Adipocyte (in vitro differentiated cells): ENCODE data around the gene CLIP3.

Experiments used
- DNase-seq: peaks from one replicate; pipeline ENCODE4 v3.0.0-alpha.2; 2015; ENCODE audit warnings: low read depth
- H3K27me3 ChIP-seq: replicated peaks from 2 replicates; pipeline ENCODE4 v1.7.0; 2013; ENCODE audit warnings: mild to moderate bottlenecking, low read length, moderate library complexity; ENCODE audit not compliant: control insufficient read depth, insufficient read depth
- H3K36me3 ChIP-seq: 2 replicates; pipeline ENCODE4 v1.7.0; 2013; ENCODE audit warnings: low read length, mild to moderate bottlenecking, moderate library complexity; ENCODE audit not compliant: control insufficient read depth, insufficient read depth, severe bottlenecking
- H3K4me1 ChIP-seq: 2 replicates; pipeline ENCODE4 v1.7.0; 2013; ENCODE audit warnings: mild to moderate bottlenecking, low read length, moderate library complexity; ENCODE audit not compliant: control insufficient read depth, insufficient read depth
- H3K4me3 ChIP-seq: 2 replicates; pipeline ENCODE4 v1.7.0; 2013; ENCODE audit warnings: mild to moderate bottlenecking, low read length, moderate library complexity
- H3K9ac ChIP-seq: 2 replicates; pipeline ENCODE4 v1.7.0; 2013; ENCODE audit warnings: mild to moderate bottlenecking, low read length, moderate library complexity
- H3K9me3 ChIP-seq: 2 replicates; pipeline ENCODE4 v1.7.0; 2013; ENCODE audit warnings: mild to moderate bottlenecking, low read length, moderate library complexity; ENCODE audit not compliant: control insufficient read depth

Gene CLIP3

GRCh38 chr19:36060430-36060829 lies 27.8 kb upstream of the CLIP3 start:
- no peaks in the 10 kb centered on the region for H3K27me3 ChIP-seq
- H3K4me3 ChIP-seq, result no peak overlapping the region
- H3K4me1 ChIP-seq, result peaks cover 3% of the 10 kb centered on the region
- H3K9me3 ChIP-seq, result no peaks in the 10 kb centered on the region
- H3K36me3 ChIP-seq, result no peaks in the 10 kb centered on the region
- peak; percentile 72 for DNase-seq
- H3K9ac ChIP-seq, result no peak overlapping the region

DNA sequence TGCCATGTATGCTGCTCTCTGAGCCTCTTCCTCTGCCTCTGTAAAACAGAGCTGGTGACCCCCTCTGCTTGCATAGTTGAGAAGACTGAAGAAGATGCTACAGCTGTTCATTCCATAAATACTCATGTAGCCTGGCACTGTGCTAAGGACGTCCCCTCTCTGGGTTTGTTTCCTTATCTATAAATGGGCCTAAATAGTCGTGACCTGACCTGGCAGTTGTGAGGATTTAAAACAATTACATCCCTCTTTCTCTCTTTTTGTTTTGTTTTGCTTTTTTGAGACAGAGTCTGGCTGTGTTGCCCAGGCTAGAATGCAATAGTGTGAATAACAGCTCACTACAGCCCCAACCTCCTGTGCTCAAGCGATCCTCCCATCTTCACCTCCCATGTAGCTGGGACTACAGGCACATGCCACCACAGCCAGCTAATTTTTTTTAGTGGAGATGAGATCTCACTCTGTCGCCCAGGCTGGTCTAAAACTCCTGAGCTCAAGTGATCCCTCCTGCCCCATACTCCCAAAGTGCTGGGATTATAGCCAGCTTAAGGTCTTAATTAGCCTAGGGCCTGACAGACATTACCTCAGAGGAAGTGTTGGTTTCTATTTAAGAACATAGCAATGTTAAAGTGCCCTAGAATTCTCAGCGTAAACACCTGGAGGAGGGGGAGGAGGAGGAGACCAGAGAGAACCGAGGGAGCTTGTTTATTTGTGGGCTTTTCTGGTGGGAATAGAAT lies 26.7 kb upstream of the CLIP3 start:
- no peak for DNase-seq
- H3K36me3 ChIP-seq, result no peaks in the 10 kb centered on the region
- no peak overlapping the region for H3K4me3 ChIP-seq
- H3K9ac ChIP-seq, result no peak overlapping the region
- H3K4me1 ChIP-seq, result peaks cover 6% of the 10 kb centered on the region
- H3K27me3 ChIP-seq, result no peaks in the 10 kb centered on the region
- H3K9me3 ChIP-seq, result no peaks in the 10 kb centered on the region

GRCh38 chr19:36058481-36059179 lies 26.0 kb upstream of the CLIP3 start:
- Histone ChIP-seq H3K36me3 (no peaks in the 10 kb centered on the region), H3K9ac (peak overlapping the region; percentile 8), H3K4me1 (peaks cover 3% of the 10 kb centered on the region), H3K27me3 (no peaks in the 10 kb centered on the region), H3K9me3 (no peaks in the 10 kb centered on the region), H3K4me3 (no peak overlapping the region)
- DNase-seq, result no peak

DNA sequence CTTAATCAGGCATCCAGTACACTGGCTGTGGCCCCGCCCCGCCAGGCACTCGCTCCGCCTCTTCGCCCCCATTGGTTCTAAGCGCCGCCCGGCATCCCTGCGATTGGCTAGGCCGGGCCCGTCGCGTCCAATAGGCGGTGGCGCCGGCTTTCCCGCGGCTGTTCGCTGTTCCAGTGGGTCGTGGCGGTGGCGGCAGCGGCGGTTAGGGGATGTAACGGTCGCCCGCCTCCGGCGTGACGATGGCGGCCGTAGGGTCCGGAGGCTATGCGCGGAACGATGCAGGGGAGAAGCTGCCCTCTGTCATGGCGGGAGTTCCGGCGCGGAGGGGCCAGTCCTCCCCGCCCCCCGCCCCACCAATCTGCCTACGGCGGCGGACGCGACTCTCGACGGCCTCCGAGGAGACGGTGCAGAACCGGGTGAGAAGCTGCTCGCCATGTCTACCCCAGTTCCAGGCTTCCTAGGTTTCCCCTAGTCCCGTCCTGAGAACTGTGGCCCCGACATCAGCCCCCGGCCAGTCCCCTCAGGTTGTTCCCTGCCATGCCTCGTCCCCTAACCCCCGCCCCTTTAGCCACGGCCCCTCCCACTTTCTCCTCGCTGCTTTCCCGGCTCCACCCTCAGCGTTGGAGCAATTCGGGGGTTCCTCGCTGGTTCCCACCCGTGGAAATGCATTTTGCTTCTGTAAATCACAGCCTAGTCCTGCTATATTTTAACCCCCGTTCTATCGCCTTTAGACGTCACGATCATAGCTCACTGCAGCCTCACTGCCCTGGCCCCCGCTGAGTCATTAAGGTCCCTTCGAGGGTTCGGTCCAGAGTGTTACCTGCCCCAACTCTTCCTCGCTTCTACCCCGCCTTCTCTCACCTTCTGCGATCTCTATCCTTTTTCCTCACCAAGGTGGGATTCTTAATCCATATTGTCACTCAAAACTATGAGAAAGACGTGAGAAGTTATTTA lies 22.3 kb upstream of the CLIP3 start, which contains the start of gene WDR62:
Gene WDR62 (plus strand): TSS at position 165 of the 954 bp plus-strand sequence. CDS start 75 bp downstream, at position 240.
- H3K4me3 ChIP-seq, result peak within 1 kb of the TSS; percentile 94
- no peaks in the 10 kb centered on the region for H3K9me3 ChIP-seq
- H3K36me3 ChIP-seq, result no peaks in the 10 kb centered on the region
- H3K27me3 ChIP-seq, result no peaks in the 10 kb centered on the region
- H3K4me1 ChIP-seq, result peaks cover 8% of the 10 kb centered on the region
- peak within 1 kb of the TSS; percentile 93 for H3K9ac ChIP-seq
- peak; percentile 98 for DNase-seq

DNA sequence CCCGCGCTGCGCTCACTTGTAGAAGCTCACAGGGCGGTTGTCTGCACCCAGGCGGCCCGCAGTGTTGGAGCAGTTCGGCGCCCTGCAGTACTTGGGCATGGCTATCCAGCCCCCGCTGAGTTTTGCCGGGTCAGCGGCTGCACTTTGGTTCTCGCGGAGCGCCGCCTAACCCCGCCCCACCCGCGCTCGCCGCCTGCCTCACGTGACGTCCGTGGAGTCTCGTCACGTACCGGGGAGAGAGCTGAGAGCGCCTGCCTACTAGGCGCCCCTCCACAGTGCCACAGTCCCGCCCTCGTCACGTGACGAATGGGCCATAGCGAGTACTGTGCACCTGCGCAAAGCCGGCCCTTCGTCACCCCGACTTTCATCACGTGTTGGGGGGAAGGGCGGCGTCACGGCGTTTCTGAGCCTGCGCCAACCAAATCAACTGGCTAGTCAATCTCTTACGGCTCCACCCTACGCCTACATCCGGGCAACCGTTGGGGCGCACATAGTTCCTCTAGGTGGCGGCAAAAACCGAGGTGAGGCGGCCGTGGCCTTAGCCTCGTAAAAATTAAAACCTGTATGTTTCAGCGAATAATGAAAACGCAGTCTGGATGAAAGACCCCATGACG lies 21.6 kb upstream of the CLIP3 start, which contains the start of gene THAP8:
Gene THAP8 (minus strand): TSS at position 167 of the 614 bp plus-strand sequence. CDS start 68 bp downstream, at position 99.
- Histone ChIP-seq H3K9me3 (no peaks in the 10 kb centered on the region), H3K4me1 (peaks cover 8% of the 10 kb centered on the region), H3K9ac (peak within 1 kb of the TSS; percentile 93), H3K27me3 (no peaks in the 10 kb centered on the region), H3K36me3 (no peaks in the 10 kb centered on the region), H3K4me3 (peak within 1 kb of the TSS; percentile 94)
- peak; percentile 100 for DNase-seq

- no peaks in the 10 kb centered on the region for H3K9me3 ChIP-seq
- no peak for DNase-seq
- H3K27me3 ChIP-seq, result no peaks in the 10 kb centered on the region
- H3K9ac ChIP-seq, result no peak overlapping the region
- no peaks in the 10 kb centered on the region for H3K36me3 ChIP-seq
- H3K4me1 ChIP-seq, result peaks cover 24% of the 10 kb centered on the region
- H3K4me3 ChIP-seq, result no peak overlapping the region
These were observed 19.0 kb upstream of the CLIP3 start for GRCh38 chr19:36051637-36052036.

- no peak for DNase-seq
- H3K4me1 ChIP-seq, result peaks cover 28% of the 10 kb centered on the region
- no peaks in the 10 kb centered on the region for H3K36me3 ChIP-seq
- no peaks in the 10 kb centered on the region for H3K27me3 ChIP-seq
- no peak overlapping the region for H3K4me3 ChIP-seq
- no peaks in the 10 kb centered on the region for H3K9me3 ChIP-seq
- no peak overlapping the region for H3K9ac ChIP-seq
These were observed 18.6 kb upstream of the CLIP3 start for GRCh38 chr19:36051236-36051635.

- Histone ChIP-seq H3K4me1 (peaks cover 35% of the 10 kb centered on the region), H3K36me3 (no peaks in the 10 kb centered on the region), H3K27me3 (no peaks in the 10 kb centered on the region), H3K9me3 (no peaks in the 10 kb centered on the region), H3K9ac (no peak overlapping the region), H3K4me3 (no peak overlapping the region)
- DNase-seq, result no peak
These were observed 16.5 kb upstream of the CLIP3 start for GRCh38 chr19:36049080-36049698.

- Histone ChIP-seq H3K36me3 (no peaks in the 10 kb centered on the region), H3K9me3 (no peaks in the 10 kb centered on the region), H3K9ac (peak overlapping the region; percentile 3), H3K4me3 (no peak overlapping the region), H3K27me3 (no peaks in the 10 kb centered on the region), H3K4me1 (peaks cover 37% of the 10 kb centered on the region)
- DNase-seq, result no peak
These were observed 15.2 kb upstream of the CLIP3 start for GRCh38 chr19:36047835-36048234.

DNA sequence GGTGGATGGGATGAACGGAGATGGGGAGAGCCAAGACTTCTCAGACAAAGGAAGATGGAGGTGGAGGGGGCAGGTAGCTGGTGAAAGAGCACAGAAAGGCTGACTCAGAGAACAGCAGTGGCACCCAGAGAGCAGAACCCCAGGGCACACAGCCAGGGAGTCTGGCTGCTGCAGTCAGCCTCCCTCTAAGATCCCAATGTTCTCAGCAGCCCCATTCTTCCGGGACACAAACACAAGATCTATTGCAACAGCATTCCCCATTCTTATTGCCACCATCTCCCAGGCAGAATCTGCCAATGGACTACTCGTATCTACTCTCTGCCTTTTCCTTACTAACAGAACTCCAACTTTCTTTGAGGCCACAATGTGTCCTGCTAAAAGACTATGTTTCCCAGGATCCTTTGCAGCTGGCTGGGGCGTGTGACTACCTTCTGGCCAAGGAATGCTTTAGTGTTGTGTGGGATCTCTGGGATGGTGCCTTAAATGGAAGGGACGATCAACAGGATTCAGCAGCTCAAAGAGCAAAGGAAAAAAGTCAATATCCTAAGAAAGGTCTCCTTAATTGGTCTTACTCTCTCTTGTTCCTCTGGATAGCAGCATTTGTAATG lies 13.9 kb upstream of the CLIP3 start:
- Histone ChIP-seq H3K27me3 (no peaks in the 10 kb centered on the region), H3K9ac (peak overlapping the region; percentile 42)

More for the DNA sequence above, 13.9 kb upstream of the CLIP3 start:
- peak; percentile 27 for DNase-seq
- no peaks in the 10 kb centered on the region for H3K36me3 ChIP-seq
- H3K4me1 ChIP-seq, result peaks cover 45% of the 10 kb centered on the region
- peak overlapping the region; percentile 14 for H3K4me3 ChIP-seq
- no peaks in the 10 kb centered on the region for H3K9me3 ChIP-seq
